Lower lobe of right lung (tissue), 2 donors: ENCODE measurements around the gene PIGU. TPM values are rescaled to one million over a fixed set of nuclear protein-coding genes. Genes with fewer than 3 reads are reported as not detected.

ENCODE experiments used
- ATAC-seq, 2 donors: fragments of 200-7000 bp; cut with Tn5 transposase; one replicate each; pipeline ENCODE4 v1.9.1; 2020 to 2022; ENCODE audit warnings: mild to moderate bottlenecking in 2 of 2, moderate library complexity in 2 of 2
- DNase-seq: peaks from one replicate; pipeline ENCODE4 v3.0.0-alpha.2; 2020
- H3K27ac ChIP-seq: fragments of 200-600 bp; one replicate; pipeline ENCODE4 v1.8.0; 2022
- H3K27me3 ChIP-seq: fragments of 200-600 bp; one replicate; pipeline ENCODE4 v1.8.0; 2022; ENCODE audit warnings: low read depth
- H3K36me3 ChIP-seq: fragments of 200-600 bp; one replicate; pipeline ENCODE4 v1.8.0; 2022; ENCODE audit warnings: mild to moderate bottlenecking
- H3K4me1 ChIP-seq: fragments of 200-600 bp; one replicate; pipeline ENCODE4 v1.8.0; 2022
- H3K4me3 ChIP-seq: fragments of 200-600 bp; one replicate; pipeline ENCODE4 v1.8.0; 2022; ENCODE audit warnings: mild to moderate bottlenecking
- H3K9me3 ChIP-seq: fragments of 200-600 bp; one replicate; pipeline ENCODE4 v1.8.0; 2022
- intact Hi-C: fragments of 100-400 bp; cut with DNase I; formaldehyde crosslinking; loops from one replicate; pipeline ENCODE4 v1.11.0; 2022
- total RNA-seq: library from RNA; stranded (reverse); fragmentation: NEBNext Ultra II Directional; extraction: Animal tissue kit (Norgen Biotek cat#: 25700); gene quantifications from one replicate; pipeline ENCODE4 v1.2.1, GENCODE V29; 2021
- TF ChIP-seq, protein P1 (sequence below): fragments of 200-600 bp; IDR thresholded peaks from one replicate; pipeline ENCODE4 v1.8.0; 2022; ENCODE audit warnings: antibody characterized with exemption, mild to moderate bottlenecking
- donor health status: DM: no; HTN: yes; CAD: no; lungs with severe emphysema.

Gene PIGU
- total RNA-seq, 1 donor from 2014 or later, result 13.8 TPM

GRCh38 chr20:34654207-34654744 is 22.6 kb downstream of the PIGU start:
- TF ChIP-seq, protein P1, sequence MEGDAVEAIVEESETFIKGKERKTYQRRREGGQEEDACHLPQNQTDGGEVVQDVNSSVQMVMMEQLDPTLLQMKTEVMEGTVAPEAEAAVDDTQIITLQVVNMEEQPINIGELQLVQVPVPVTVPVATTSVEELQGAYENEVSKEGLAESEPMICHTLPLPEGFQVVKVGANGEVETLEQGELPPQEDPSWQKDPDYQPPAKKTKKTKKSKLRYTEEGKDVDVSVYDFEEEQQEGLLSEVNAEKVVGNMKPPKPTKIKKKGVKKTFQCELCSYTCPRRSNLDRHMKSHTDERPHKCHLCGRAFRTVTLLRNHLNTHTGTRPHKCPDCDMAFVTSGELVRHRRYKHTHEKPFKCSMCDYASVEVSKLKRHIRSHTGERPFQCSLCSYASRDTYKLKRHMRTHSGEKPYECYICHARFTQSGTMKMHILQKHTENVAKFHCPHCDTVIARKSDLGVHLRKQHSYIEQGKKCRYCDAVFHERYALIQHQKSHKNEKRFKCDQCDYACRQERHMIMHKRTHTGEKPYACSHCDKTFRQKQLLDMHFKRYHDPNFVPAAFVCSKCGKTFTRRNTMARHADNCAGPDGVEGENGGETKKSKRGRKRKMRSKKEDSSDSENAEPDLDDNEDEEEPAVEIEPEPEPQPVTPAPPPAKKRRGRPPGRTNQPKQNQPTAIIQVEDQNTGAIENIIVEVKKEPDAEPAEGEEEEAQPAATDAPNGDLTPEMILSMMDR, result no peak
- ATAC-seq (no peak), DNase-seq (no peak)
- intact Hi-C loops, result no loop called here
- H3K4me3 ChIP-seq, result no peak overlapping the region
- no peaks in the 10 kb centered on the region for H3K9me3 ChIP-seq
- H3K27ac ChIP-seq, result no peak overlapping the region
- H3K36me3 ChIP-seq, result peaks cover 4% of the 10 kb centered on the region
- no peaks in the 10 kb centered on the region for H3K27me3 ChIP-seq
- H3K4me1 ChIP-seq, result no peaks in the 10 kb centered on the region

GRCh38 chr20:34651200-34651599 is 25.7 kb downstream of the PIGU start:
- TF ChIP-seq, protein P1, result no peak
- ATAC-seq, result no peak
- H3K4me1 ChIP-seq, result no peaks in the 10 kb centered on the region
- DNase-seq, result no peak
- H3K27ac ChIP-seq, result no peak overlapping the region
- peaks cover 4% of the 10 kb centered on the region for H3K36me3 ChIP-seq
- no peaks in the 10 kb centered on the region for H3K9me3 ChIP-seq
- no peak overlapping the region for H3K4me3 ChIP-seq
- intact Hi-C loops, result no loop called here
- H3K27me3 ChIP-seq, result no peaks in the 10 kb centered on the region

DNA sequence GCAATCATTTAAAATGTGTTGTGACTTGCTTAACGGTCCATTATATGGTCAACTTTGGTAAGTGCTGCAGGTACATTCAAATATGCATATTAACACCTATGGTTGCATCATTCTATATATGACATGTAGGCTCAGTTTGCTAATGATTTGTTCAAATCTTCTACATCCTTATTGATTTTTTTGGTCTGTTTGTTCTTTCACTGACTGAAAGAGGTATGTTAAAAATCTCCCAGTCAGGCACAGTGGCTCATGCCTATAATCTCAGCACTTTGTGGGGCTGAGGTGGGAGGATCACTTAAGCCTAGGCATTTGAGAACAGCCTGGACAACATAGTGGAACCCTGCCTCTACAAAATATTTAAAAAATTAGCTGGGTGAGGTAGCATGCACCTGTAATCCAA is 29.2 kb downstream of the PIGU start:
- intact Hi-C loops, result no loop called here
- ATAC-seq (no peak), DNase-seq (no peak)
- TF ChIP-seq, protein P1, result no peak
- no peak overlapping the region for H3K4me3 ChIP-seq
- H3K27ac ChIP-seq, result no peak overlapping the region
- H3K9me3 ChIP-seq, result no peaks in the 10 kb centered on the region
- H3K36me3 ChIP-seq, result peaks cover 9% of the 10 kb centered on the region
- H3K4me1 ChIP-seq, result no peaks in the 10 kb centered on the region
- H3K27me3 ChIP-seq, result no peaks in the 10 kb centered on the region

DNA sequence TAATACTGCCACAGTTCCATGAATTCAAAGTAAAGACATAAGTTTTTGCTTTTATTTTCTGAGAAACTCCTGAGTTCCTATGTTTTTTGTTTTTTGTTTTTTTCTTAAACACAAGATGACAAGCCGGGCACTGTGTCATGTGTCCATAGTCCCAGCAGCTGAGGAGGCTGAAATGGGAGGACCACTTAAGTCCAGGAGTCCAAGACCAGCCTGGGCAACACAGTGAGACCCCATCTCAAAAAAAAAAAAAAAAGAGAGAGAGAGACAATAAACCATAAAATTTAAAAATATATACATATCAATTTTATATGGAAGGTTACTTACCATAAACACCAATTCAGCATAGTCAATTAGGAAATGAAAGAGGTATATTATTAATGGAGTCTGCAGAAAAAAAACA is 31.9 kb downstream of the PIGU start:
- H3K27ac ChIP-seq, result no peak overlapping the region
- H3K4me1 ChIP-seq, result no peaks in the 10 kb centered on the region
- no peak overlapping the region for H3K4me3 ChIP-seq
- no peaks in the 10 kb centered on the region for H3K9me3 ChIP-seq
- no peaks in the 10 kb centered on the region for H3K27me3 ChIP-seq
- no peak for ATAC-seq
- intact Hi-C loops, result no loop called here
- TF ChIP-seq, protein P1, result no peak
- no peak for DNase-seq
- H3K36me3 ChIP-seq, result peaks cover 9% of the 10 kb centered on the region

- Histone ChIP-seq H3K4me3 (no peak overlapping the region), H3K27me3 (no peaks in the 10 kb centered on the region), H3K27ac (no peak overlapping the region), H3K4me1 (no peaks in the 10 kb centered on the region), H3K36me3 (peaks cover 9% of the 10 kb centered on the region), H3K9me3 (no peaks in the 10 kb centered on the region)
- no peak for ATAC-seq
- DNase-seq, result no peak
- intact Hi-C loops, result no loop called here
- TF ChIP-seq, protein P1, result no peak
Observed at GRCh38 chr20:34644345-34644744, 32.5 kb downstream of the PIGU start.

DNA sequence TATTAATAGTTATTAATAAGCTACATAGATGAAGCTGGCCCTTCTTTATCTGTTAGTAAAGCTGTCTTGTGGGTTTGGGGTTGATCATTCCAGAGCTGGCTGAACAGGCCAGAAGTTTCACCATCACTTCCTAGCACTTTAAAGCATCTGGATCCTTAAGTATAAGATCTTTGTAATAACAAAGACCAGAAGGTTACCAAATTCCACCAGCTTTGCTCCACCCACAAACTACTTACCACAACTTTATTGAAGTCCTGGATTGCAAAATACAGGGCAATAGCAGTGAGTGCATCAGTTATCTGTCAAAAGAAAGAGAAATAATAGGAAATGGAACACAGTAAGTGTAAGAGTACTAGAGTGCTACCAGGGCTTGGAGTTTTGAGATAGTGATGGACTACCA is 33.0 kb downstream of the PIGU start:
- Histone ChIP-seq H3K27me3 (no peaks in the 10 kb centered on the region), H3K9me3 (no peaks in the 10 kb centered on the region), H3K27ac (no peak overlapping the region), H3K4me3 (no peak overlapping the region), H3K4me1 (no peaks in the 10 kb centered on the region), H3K36me3 (peaks cover 9% of the 10 kb centered on the region)
- intact Hi-C loops, result no loop called here
- ATAC-seq (peak; percentile 29 to 43), DNase-seq (no peak)
- TF ChIP-seq, protein P1, result no peak
